PC-3 (cell line): ENCODE data around the gene CCDC182. TPM values are rescaled to one million over a fixed set of nuclear protein-coding genes. Genes with fewer than 3 reads are reported as not detected.

Source experiments
- ATAC-seq: fragments of 200-7000 bp; cut with Tn5 transposase; 2 replicates; pipeline ENCODE4 v1.9.1; 2020; ENCODE audit warnings: mild to moderate bottlenecking, moderate library complexity
- BruUV-seq: library from RNA; stranded (reverse); fragments of 400-500 nt; replicated peaks from 2 replicates; lab custom pipeline; 2021; lab: Mats Ljungman, UMichigan
- CTCF ChIA-PET: fragments of 300-600 bp; sonication (Branson Sonifier 250); formaldehyde crosslinking; loops from one replicate; lab custom pipeline; 2022; ENCODE audit warnings: antibody characterized with exemption; lab: Charles Lee
- POLR2A ChIA-PET: fragments of 300-600 bp; sonication (Branson Sonifier 250); formaldehyde crosslinking; loops from one replicate; lab custom pipeline; 2022; ENCODE audit warnings: antibody characterized with exemption; ENCODE audit not compliant: unreplicated experiment; lab: Charles Lee
- DNase-seq: peaks from one replicate; pipeline ENCODE4 v3.0.0-alpha.2; 2015
- H2AFZ ChIP-seq: fragments of 300-600 bp; sonication (generic); 2 replicates; pipeline ENCODE4 v1.6.0; 2016; ENCODE audit warnings: antibody characterized with exemption, low read length
- H3F3A ChIP-seq: fragments of 300-600 bp; sonication (generic); one replicate; pipeline ENCODE4 v1.6.0; 2017; ENCODE audit warnings: antibody characterized with exemption, low read length, control low read depth, mild to moderate bottlenecking; ENCODE audit not compliant: unreplicated experiment
- H3K27ac ChIP-seq: fragments of 300-600 bp; sonication (generic); 2 replicates; pipeline ENCODE4 v1.5.1; 2016; ENCODE audit warnings: mild to moderate bottlenecking, low read length
- H3K27me3 ChIP-seq: fragments of 300-600 bp; sonication (generic); 2 replicates; pipeline ENCODE4 v1.6.1; 2016; ENCODE audit warnings: low read length, mixed read lengths
- H3K36me3 ChIP-seq: fragments of 300-600 bp; sonication (generic); 2 replicates; pipeline ENCODE4 v1.6.1; 2016; ENCODE audit warnings: low read depth, mixed run types, low read length, mixed read lengths
- H3K4me1 ChIP-seq: fragments of 300-600 bp; sonication (generic); 2 replicates; pipeline ENCODE4 v1.5.1; 2016; ENCODE audit warnings: low read length; ENCODE audit not compliant: insufficient read depth
- H3K4me2 ChIP-seq: fragments of 300-600 bp; sonication (generic); 2 replicates; pipeline ENCODE4 v1.6.0; 2016; ENCODE audit warnings: low read length
- H3K4me3 ChIP-seq: fragments of 300-600 bp; sonication (generic); 2 replicates; pipeline ENCODE4 v1.5.1; 2016; ENCODE audit warnings: mild to moderate bottlenecking, low read length, mixed read lengths
- H3K79me2 ChIP-seq: fragments of 300-600 bp; sonication (generic); 2 replicates; pipeline ENCODE4 v1.6.1; 2017; ENCODE audit warnings: low read length, mixed read lengths
- H3K9ac ChIP-seq: fragments of 300-600 bp; sonication (generic); 2 replicates; pipeline ENCODE4 v1.6.0; 2016; ENCODE audit warnings: mild to moderate bottlenecking, low read length
- H3K9me2 ChIP-seq: fragments of 300-600 bp; sonication (generic); replicated peaks from 2 replicates; pipeline ENCODE4 v1.6.1; 2016; ENCODE audit warnings: mixed run types, low read length, mixed read lengths
- H3K9me3 ChIP-seq: fragments of 300-600 bp; sonication (generic); 2 replicates; pipeline ENCODE4 v1.6.1; 2016; ENCODE audit warnings: low read length, mixed read lengths
- H4K20me1 ChIP-seq: fragments of 300-600 bp; sonication (generic); 2 replicates; pipeline ENCODE4 v1.6.1; 2016; ENCODE audit warnings: low read length, mixed read lengths
- CTCF ChIP-seq: fragments of 300-600 bp; sonication (generic); conservative IDR thresholded peaks from 2 replicates; pipeline ENCODE4 v1.5.1; 2017; ENCODE audit warnings: antibody characterized with exemption, low read depth, mild to moderate bottlenecking, low read length
- EZH2 ChIP-seq: fragments of 300-600 bp; sonication (generic); IDR thresholded peaks from one replicate; pipeline ENCODE4 v1.6.1; 2017; ENCODE audit warnings: antibody characterized with exemption, mild to moderate bottlenecking, low read length; ENCODE audit not compliant: unreplicated experiment
- EZH2phosphoT487 ChIP-seq: fragments of 300-600 bp; sonication (generic); IDR thresholded peaks from 2 replicates; pipeline ENCODE4 v1.6.1; 2018; ENCODE audit warnings: mild to moderate bottlenecking, antibody characterized with exemption, low read length, borderline replicate concordance
- intact Hi-C: fragments of 100-400 bp; cut with micrococcal nuclease; formaldehyde crosslinking; loops from 2 replicates; pipeline ENCODE4 v1.9.0; 2023
- total RNA-seq: library from RNA; depleted of rRNA; stranded (reverse); fragments of >200 nt; gene quantifications from 2 replicates; pipeline ENCODE4 v1.2.3, GENCODE V29; 2014

Gene CCDC182
- total RNA-seq, 1 experiment from 2014 or later, result not detected

GRCh38 chr17:57705921-57706695 is 39.0 kb downstream of the CCDC182 start:
- ATAC-seq, result peak; percentile 43
- CTCF ChIA-PET, result interaction anchor here (0.6 kb wide), 2 partner anchors 125 to 698 kb away, joined by 3 to 4 read pairs; no protein-coding TSS in a partner anchor
- H3K4me2 ChIP-seq, result 0 out of 2 replicates have a peak overlapping the region, but pooled peaks have one; percentile 8
- DNase-seq, result peak; percentile 27
- H3K36me3 ChIP-seq, result no peaks in the 10 kb centered on the region
- no peaks in the 10 kb centered on the region for H3K79me2 ChIP-seq
- H4K20me1 ChIP-seq, result no peaks in the 10 kb centered on the region
- H2AFZ ChIP-seq, result peak overlapping the region; percentile 8; the same call in 1 of the 2 replicates
- no peak overlapping the region for H3K27ac ChIP-seq
- no peaks in the 10 kb centered on the region for H3K9me3 ChIP-seq
- H3K27me3 ChIP-seq, result peaks cover 10% of the 10 kb centered on the region; the same call in 1 of the 2 replicates
- POLR2A ChIA-PET, result interaction anchor here (0.6 kb wide), 2 partner anchors 31 to 669 kb away, joined by 7 read pairs; no protein-coding TSS in a partner anchor
- no peaks in the 10 kb centered on the region for H3K9me2 ChIP-seq
- BruUV-seq, result no TSS peak
- H3F3A ChIP-seq, result no peaks in the 10 kb centered on the region
- no peak overlapping the region for H3K4me3 ChIP-seq
- intact Hi-C loops, result no loop called here
- no peak overlapping the region for H3K9ac ChIP-seq
- TF ChIP-seq EZH2 (no peak), CTCF (no peak), EZH2phosphoT487 (no peak)
- peaks cover 12% of the 10 kb centered on the region for H3K4me1 ChIP-seq

- Histone ChIP-seq H3K27me3 (no peaks in the 10 kb centered on the region), H3K27ac (no peak overlapping the region), H3K36me3 (no peaks in the 10 kb centered on the region), H3K9me3 (no peaks in the 10 kb centered on the region), H3K9me2 (no peaks in the 10 kb centered on the region), H4K20me1 (no peaks in the 10 kb centered on the region), H3K9ac (no peak overlapping the region), H3K4me2 (no peak overlapping the region), H2AFZ (no peak overlapping the region), H3K79me2 (no peaks in the 10 kb centered on the region), H3K4me3 (no peak overlapping the region), H3K4me1 (peaks cover 12% of the 10 kb centered on the region), H3F3A (no peaks in the 10 kb centered on the region)
- intact Hi-C loops, result no loop called here
- TF ChIP-seq CTCF, result no peak
- no peak for TF ChIP-seq EZH2
- no peak for TF ChIP-seq EZH2phosphoT487
- ChIA-PET POLR2A (no interaction called here), CTCF (no interaction called here)
- DNase-seq (no peak), ATAC-seq (no peak)
- BruUV-seq, result no TSS peak
Observed at GRCh38 chr17:57704448-57704847, 40.7 kb downstream of the CCDC182 start.

GRCh38 chr17:57703273-57703672 is 41.8 kb downstream of the CCDC182 start:
- Histone ChIP-seq H3K9me3 (no peaks in the 10 kb centered on the region), H3K79me2 (no peaks in the 10 kb centered on the region), H3K4me3 (no peak overlapping the region), H4K20me1 (no peaks in the 10 kb centered on the region), H3F3A (no peaks in the 10 kb centered on the region), H3K36me3 (no peaks in the 10 kb centered on the region), H2AFZ (no peak overlapping the region), H3K27ac (no peak overlapping the region), H3K9me2 (no peaks in the 10 kb centered on the region), H3K9ac (no peak overlapping the region), H3K27me3 (no peaks in the 10 kb centered on the region), H3K4me1 (peaks cover 12% of the 10 kb centered on the region), H3K4me2 (no peak overlapping the region)
- ChIA-PET CTCF (no interaction called here), POLR2A (no interaction called here)
- DNase-seq, result no peak
- ATAC-seq, result no peak
- TF ChIP-seq EZH2, result no peak
- TF ChIP-seq EZH2phosphoT487, result no peak
- TF ChIP-seq CTCF, result no peak
- intact Hi-C loops, result no loop called here
- no TSS peak for BruUV-seq
